Mesenchymal stem cell (in vitro differentiated cells and primary cell): ENCODE measurements around the gene NPTN.
A peak's percentile ranks its signal among the peaks of the same experiment; 100 is the strongest.

Source experiments
- DNase-seq: peaks from one replicate; pipeline ENCODE4 v3.0.0-alpha.2; 2013
- H2AFZ ChIP-seq: one replicate; pipeline ENCODE4 v1.6.1; 2013; ENCODE audit warnings: low read depth, mild to moderate bottlenecking, control low read depth, inconsistent platforms, low read length, moderate library complexity
- H2AK5ac ChIP-seq: 2 replicates; pipeline ENCODE4 v1.6.1; 2013; ENCODE audit warnings: low read length, moderate library complexity, mild to moderate bottlenecking, inconsistent platforms; ENCODE audit not compliant: severe bottlenecking
- H2BK120ac ChIP-seq: one replicate; pipeline ENCODE4 v1.6.1; 2013; ENCODE audit warnings: low read depth, mild to moderate bottlenecking, inconsistent platforms, low read length, moderate library complexity
- H2BK12ac ChIP-seq, 2 experiments: one replicate each; pipeline ENCODE4 v1.6.1; 2013; ENCODE audit warnings: inconsistent platforms in 2 of 2, low read length in 2 of 2, mild to moderate bottlenecking in 2 of 2, moderate library complexity in 2 of 2, control low read depth in 1 of 2
- H2BK15ac ChIP-seq: one replicate; pipeline ENCODE4 v1.6.1; 2013; ENCODE audit warnings: mild to moderate bottlenecking, low read depth, inconsistent platforms; ENCODE audit not compliant: poor library complexity, severe bottlenecking
- H2BK5ac ChIP-seq: 2 replicates; pipeline ENCODE4 v1.6.1; 2013; ENCODE audit warnings: low read depth, mild to moderate bottlenecking, low read length, control low read depth, inconsistent platforms; ENCODE audit not compliant: poor library complexity, severe bottlenecking
- H3K14ac ChIP-seq, 2 experiments: one replicate each; pipeline ENCODE4 v1.6.1; 2013; ENCODE audit warnings: inconsistent platforms in 2 of 2, low read length in 2 of 2, control low read depth in 1 of 2, mild to moderate bottlenecking in 1 of 2, moderate library complexity in 1 of 2
- H3K18ac ChIP-seq, 2 experiments: one replicate each; pipeline ENCODE4 v1.6.1; 2013; ENCODE audit warnings: inconsistent platforms in 2 of 2, low read length in 2 of 2, control low read depth in 1 of 2, low read depth in 1 of 2, mild to moderate bottlenecking in 1 of 2
- H3K23ac ChIP-seq, 2 experiments: one replicate each; pipeline ENCODE4 v1.6.1; 2013; ENCODE audit warnings: inconsistent platforms in 2 of 2, low read length in 2 of 2, mild to moderate bottlenecking in 2 of 2, moderate library complexity in 2 of 2, control low read depth in 1 of 2
- H3K27ac ChIP-seq: 2 replicates; pipeline ENCODE4 v1.5.1; 2013; ENCODE audit warnings: mild to moderate bottlenecking, moderate library complexity, low read length, control low read depth, inconsistent platforms; ENCODE audit not compliant: poor library complexity, severe bottlenecking
- H3K27me3 ChIP-seq, 2 experiments: 2 replicates each; pipeline versions ENCODE4 v1.6.1 to v1.7.0; 2013; ENCODE audit warnings: low read length in 2 of 2, mild to moderate bottlenecking in 2 of 2, moderate library complexity in 2 of 2, control low read depth in 1 of 2, inconsistent platforms in 1 of 2; ENCODE audit not compliant: control insufficient read depth in 1 of 2, insufficient read depth in 1 of 2
- H3K36me3 ChIP-seq, 2 experiments: 2 replicates each; pipeline versions ENCODE4 v1.6.1 to v1.7.0; 2013; ENCODE audit warnings: low read length in 2 of 2, control low read depth in 1 of 2, inconsistent platforms in 1 of 2, low read depth in 1 of 2, mild to moderate bottlenecking in 1 of 2; ENCODE audit not compliant: insufficient read depth in 2 of 2, control insufficient read depth in 1 of 2
- H3K4ac ChIP-seq, 2 experiments: one replicate each; pipeline ENCODE4 v1.6.1; 2013; ENCODE audit warnings: inconsistent platforms in 2 of 2, low read length in 2 of 2, mild to moderate bottlenecking in 2 of 2, moderate library complexity in 2 of 2, control low read depth in 1 of 2, low read depth in 1 of 2
- H3K4me1 ChIP-seq: 2 replicates; pipeline ENCODE4 v1.6.1; 2013; ENCODE audit warnings: low read depth, low read length, control low read depth; ENCODE audit not compliant: control insufficient read depth, insufficient read depth
- H3K4me2 ChIP-seq: 2 replicates; pipeline ENCODE4 v1.6.1; 2013; ENCODE audit warnings: low read length, mild to moderate bottlenecking, inconsistent platforms; ENCODE audit not compliant: poor library complexity, severe bottlenecking
- H3K4me3 ChIP-seq, 2 experiments: 2 replicates each; pipeline versions ENCODE4 v1.5.1 to v1.7.0; 2013; ENCODE audit warnings: low read length in 2 of 2, mild to moderate bottlenecking in 2 of 2, control low read depth in 1 of 2, low read depth in 1 of 2; ENCODE audit not compliant: insufficient read depth in 1 of 2
- H3K79me1 ChIP-seq: replicated peaks from 2 replicates; pipeline ENCODE4 v1.6.1; 2013; ENCODE audit warnings: mild to moderate bottlenecking, control low read depth, low read length, inconsistent platforms; ENCODE audit not compliant: poor library complexity, severe bottlenecking
- H3K9ac ChIP-seq: 2 replicates; pipeline ENCODE4 v1.7.0; 2013; ENCODE audit warnings: mild to moderate bottlenecking, low read length, moderate library complexity
- H3K9me3 ChIP-seq: 2 replicates; pipeline ENCODE4 v1.7.0; 2013; ENCODE audit warnings: mild to moderate bottlenecking, low read length; ENCODE audit not compliant: control insufficient read depth
- H4K8ac ChIP-seq: one replicate; pipeline ENCODE4 v1.6.1; 2013; ENCODE audit warnings: inconsistent platforms, mild to moderate bottlenecking, low read length, moderate library complexity
- H4K91ac ChIP-seq: one replicate; pipeline ENCODE4 v1.6.1; 2013; ENCODE audit warnings: mild to moderate bottlenecking, low read length, inconsistent platforms
- WGBS: methylation state at CpG from one replicate; pipeline ENCODE4 v1.1.7; 2013; ENCODE audit warnings: mixed read lengths; 5-methylcytosine and 5-hydroxymethylcytosine counted together

The NPTN gene

DNA sequence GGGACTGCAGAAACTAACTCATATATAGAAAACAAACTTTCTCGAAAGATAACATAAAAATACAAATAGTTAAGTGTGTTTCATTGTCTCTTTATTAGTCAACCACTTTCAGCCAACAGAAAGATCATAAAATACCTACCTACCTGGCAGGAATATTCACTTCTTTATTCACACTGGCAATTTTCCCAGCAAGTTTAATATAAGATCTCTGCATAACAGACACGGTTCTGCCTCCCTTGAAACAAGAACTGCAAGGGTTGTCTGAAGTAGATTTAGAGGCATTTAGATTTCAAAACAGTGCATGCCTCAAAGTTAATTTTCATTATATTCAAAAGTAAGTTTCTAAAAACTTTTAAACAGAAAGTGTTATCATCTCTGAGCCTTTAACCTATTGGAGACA, 7.1 kb downstream of the NPTN start:
- WGBS, result no CpG with 5 or more reads among the region's 2 CpGs
- H2AFZ ChIP-seq, result no peak overlapping the region
- no peak overlapping the region for H3K9ac ChIP-seq
- no peak overlapping the region for H2BK15ac ChIP-seq
- H2BK120ac ChIP-seq, result no peak overlapping the region
- H3K4me3 ChIP-seq, result no peak overlapping the region
- H3K9me3 ChIP-seq, result no peaks in the 10 kb centered on the region
- no peaks in the 10 kb centered on the region for H3K79me1 ChIP-seq
- H2AK5ac ChIP-seq, result no peak overlapping the region
- no peak overlapping the region for H4K8ac ChIP-seq
- no peak overlapping the region for H3K14ac ChIP-seq
- peaks cover 1% of the 10 kb centered on the region for H3K4me1 ChIP-seq
- H3K36me3 ChIP-seq, result no peaks in the 10 kb centered on the region
- no peak overlapping the region for H3K23ac ChIP-seq
- no peak for DNase-seq
- no peak overlapping the region for H3K27ac ChIP-seq
- H3K18ac ChIP-seq, result no peak overlapping the region
- H3K4me2 ChIP-seq, result no peak overlapping the region
- no peak overlapping the region for H2BK12ac ChIP-seq
- H4K91ac ChIP-seq, result no peak overlapping the region
- H3K4ac ChIP-seq, result no peak overlapping the region
- H2BK5ac ChIP-seq, result no peak overlapping the region
- H3K27me3 ChIP-seq, result no peaks in the 10 kb centered on the region

DNA sequence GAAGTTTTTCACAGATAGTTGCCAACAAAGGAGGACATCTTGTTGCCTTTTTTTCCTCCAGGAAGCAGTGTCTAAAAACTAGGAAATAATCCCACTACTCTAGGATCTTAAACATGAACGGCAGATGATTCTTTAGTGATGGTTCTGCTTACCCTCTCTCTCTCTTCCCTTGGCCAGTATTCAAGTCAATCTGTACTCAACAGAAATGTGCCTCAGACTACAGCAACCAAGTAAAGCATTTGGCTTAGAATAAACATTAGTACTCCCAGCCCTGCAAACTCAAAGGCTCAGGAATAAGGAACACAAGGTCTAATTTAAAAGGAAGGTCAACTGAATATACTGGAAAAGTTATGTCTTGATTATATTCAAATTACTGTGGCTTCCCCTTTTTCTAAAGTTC, 8.7 kb downstream of the NPTN start:
- no peak overlapping the region for H2BK12ac ChIP-seq
- H4K8ac ChIP-seq, result no peak overlapping the region
- H3K9me3 ChIP-seq, result no peaks in the 10 kb centered on the region
- no peak overlapping the region for H2AFZ ChIP-seq
- no peaks in the 10 kb centered on the region for H3K27me3 ChIP-seq
- H3K4me1 ChIP-seq, result peaks cover 1% of the 10 kb centered on the region
- no peak overlapping the region for H3K14ac ChIP-seq
- H3K79me1 ChIP-seq, result no peaks in the 10 kb centered on the region
- H3K4ac ChIP-seq, result no peak overlapping the region
- no peak overlapping the region for H3K23ac ChIP-seq
- peak; percentile 39 for DNase-seq
- no peak overlapping the region for H2BK5ac ChIP-seq
- H2AK5ac ChIP-seq, result no peak overlapping the region
- no peak overlapping the region for H3K9ac ChIP-seq
- H2BK15ac ChIP-seq, result no peak overlapping the region
- H4K91ac ChIP-seq, result no peak overlapping the region
- 71% methylated on average over 1 of the region's 1 CpG for WGBS
- H3K27ac ChIP-seq, result no peak overlapping the region
- H3K4me2 ChIP-seq, result no peak overlapping the region
- H2BK120ac ChIP-seq, result no peak overlapping the region
- H3K4me3 ChIP-seq, result no peak overlapping the region
- H3K18ac ChIP-seq, result no peak overlapping the region
- no peaks in the 10 kb centered on the region for H3K36me3 ChIP-seq

DNA sequence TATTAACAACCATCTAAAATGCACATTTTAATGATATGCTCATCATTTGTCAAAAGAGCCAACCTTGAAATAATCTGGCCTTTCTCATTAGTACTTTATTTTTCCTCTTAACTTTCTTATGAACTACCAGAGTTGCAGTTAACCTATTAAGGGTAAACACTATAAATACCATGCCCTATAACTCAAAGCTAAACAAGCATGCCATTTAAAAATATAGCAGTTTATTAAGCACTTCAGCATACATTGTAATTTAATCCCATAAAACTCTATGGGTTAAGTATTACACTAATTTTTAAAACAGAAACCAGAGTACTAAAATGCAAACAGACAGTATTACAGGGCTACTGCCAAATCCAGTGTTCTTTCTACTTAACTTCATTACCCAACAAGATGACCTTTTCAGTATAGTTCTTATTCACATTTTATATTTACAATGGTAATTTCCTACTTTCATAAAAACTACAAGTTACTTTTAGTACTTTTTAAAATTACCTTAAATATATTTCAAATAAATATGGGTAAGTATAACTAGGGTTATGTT, 11.8 kb downstream of the NPTN start:
- no peak overlapping the region for H2BK12ac ChIP-seq
- H3K4me1 ChIP-seq, result peaks cover 1% of the 10 kb centered on the region
- no peak overlapping the region for H3K4ac ChIP-seq
- no peak overlapping the region for H3K18ac ChIP-seq
- H3K79me1 ChIP-seq, result peaks cover 2% of the 10 kb centered on the region
- DNase-seq, result no peak
- H3K4me2 ChIP-seq, result no peak overlapping the region
- H3K14ac ChIP-seq, result no peak overlapping the region
- H4K91ac ChIP-seq, result no peak overlapping the region
- H3K27ac ChIP-seq, result no peak overlapping the region
- H4K8ac ChIP-seq, result no peak overlapping the region
- H2BK5ac ChIP-seq, result no peak overlapping the region
- no peak overlapping the region for H3K23ac ChIP-seq
- H3K9ac ChIP-seq, result no peak overlapping the region
- H2AK5ac ChIP-seq, result no peak overlapping the region
- H3K36me3 ChIP-seq, result no peaks in the 10 kb centered on the region
- no peak overlapping the region for H2BK120ac ChIP-seq
- H3K4me3 ChIP-seq, result no peak overlapping the region
- no peaks in the 10 kb centered on the region for H3K27me3 ChIP-seq
- no peaks in the 10 kb centered on the region for H3K9me3 ChIP-seq
- H2AFZ ChIP-seq, result no peak overlapping the region
- no peak overlapping the region for H2BK15ac ChIP-seq

DNA sequence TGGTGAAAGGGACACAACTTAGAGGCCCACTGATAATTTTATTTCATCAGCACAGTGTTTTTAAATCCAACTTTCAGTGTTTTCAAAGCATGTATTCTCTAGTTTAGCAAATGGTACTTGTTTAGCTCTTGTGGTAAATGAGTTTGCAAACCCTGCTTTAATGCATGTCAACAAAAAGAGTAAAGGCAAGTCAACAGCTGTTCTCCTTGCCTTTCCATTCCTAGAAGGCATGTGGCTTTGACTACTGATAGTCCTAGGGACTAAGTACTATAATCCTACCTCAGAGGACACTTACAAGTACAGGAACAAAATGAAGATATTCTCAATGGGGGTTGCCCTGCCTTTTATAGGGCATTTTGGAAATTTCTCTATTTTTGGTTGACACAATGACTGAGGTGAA, 13.1 kb downstream of the NPTN start:
- no peak overlapping the region for H4K8ac ChIP-seq
- H3K4me3 ChIP-seq, result no peak overlapping the region
- H2BK5ac ChIP-seq, result no peak overlapping the region
- H2BK12ac ChIP-seq, result no peak overlapping the region
- no peak overlapping the region for H2AFZ ChIP-seq
- H3K79me1 ChIP-seq, result peaks cover 4% of the 10 kb centered on the region
- no peak overlapping the region for H3K4ac ChIP-seq
- H3K9me3 ChIP-seq, result no peaks in the 10 kb centered on the region
- no peak overlapping the region for H3K4me2 ChIP-seq
- H4K91ac ChIP-seq, result no peak overlapping the region
- H2BK15ac ChIP-seq, result no peak overlapping the region
- H3K27ac ChIP-seq, result no peak overlapping the region
- no peak overlapping the region for H3K9ac ChIP-seq
- H3K36me3 ChIP-seq, result no peaks in the 10 kb centered on the region
- H3K18ac ChIP-seq, result no peak overlapping the region
- H3K23ac ChIP-seq, result no peak overlapping the region
- H2AK5ac ChIP-seq, result no peak overlapping the region
- no peaks in the 10 kb centered on the region for H3K27me3 ChIP-seq
- H3K14ac ChIP-seq, result no peak overlapping the region
- no peak overlapping the region for H2BK120ac ChIP-seq
- H3K4me1 ChIP-seq, result peaks cover 1% of the 10 kb centered on the region
- peak; percentile 78 for DNase-seq
